Measurements from ENCODE around the gene KIF1A. TPM values are rescaled to one million over a fixed set of nuclear protein-coding genes. Genes with fewer than 3 reads are reported as not detected.

KIF1A gene
- total RNA-seq, 1 donor from 2014 or later = 52.2 TPM

GRCh38 chr2:240719676-240720545 lies 100.1 kb downstream of the KIF1A start:
- Mint-ChIP-seq H3K4me3 (ENCODE audit: unreplicated experiment) (no peak overlapping the region), H3K27me3 (ENCODE audit: unreplicated experiment) (peaks cover 6% of the 10 kb centered on the region), H3K36me3 (ENCODE audit: low read depth, unreplicated experiment) (no peaks in the 10 kb centered on the region), H3K9me3 (ENCODE audit: unreplicated experiment) (no peaks in the 10 kb centered on the region), H3K4me1 (ENCODE audit: unreplicated experiment) (no peaks in the 10 kb centered on the region), H3K27ac (ENCODE audit: unreplicated experiment) (no peak overlapping the region)
- no peak for TF ChIP-seq CTCF (IDR thresholded peaks at IDR 0.05; ENCODE audit: unreplicated experiment)
- DNase-seq (ENCODE audit: low spot score) = no peak

DNA sequence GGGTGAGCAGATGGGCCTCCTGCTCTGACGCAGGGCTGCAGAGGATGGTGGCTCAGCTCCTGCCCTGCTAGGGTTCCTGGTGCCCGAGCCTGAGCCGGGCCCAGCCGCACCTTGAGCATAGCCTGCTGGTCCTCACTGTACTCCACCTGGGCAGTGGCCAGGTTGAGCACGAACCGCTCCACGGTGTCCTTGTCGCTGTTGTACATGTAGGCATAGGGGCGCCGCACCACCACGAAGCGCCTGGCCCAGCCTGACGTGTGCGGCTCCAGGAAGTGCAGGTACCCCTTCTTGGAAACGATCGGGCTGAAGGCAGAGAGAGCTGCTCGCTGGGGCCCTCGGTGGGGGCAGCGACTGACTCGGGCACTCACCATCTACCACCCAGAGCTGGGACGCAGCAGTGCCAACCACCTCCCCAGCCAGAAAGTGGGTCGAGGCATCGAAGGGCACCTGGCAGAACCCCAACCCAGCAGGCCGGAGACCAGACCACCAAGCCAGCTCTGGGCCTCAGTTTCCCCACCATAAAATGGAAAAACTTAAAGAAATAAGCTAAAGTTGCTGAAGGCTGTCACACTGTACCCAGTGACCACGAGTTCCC lies 101.0 kb downstream of the KIF1A start:
- no peak for TF ChIP-seq CTCF (IDR thresholded peaks at IDR 0.05; ENCODE audit: unreplicated experiment)
- no peak for DNase-seq (ENCODE audit: low spot score)
- H3K4me3 Mint-ChIP-seq (ENCODE audit: unreplicated experiment) = no peak overlapping the region
- no peaks in the 10 kb centered on the region for H3K36me3 Mint-ChIP-seq (ENCODE audit: low read depth, unreplicated experiment)
- no peaks in the 10 kb centered on the region for H3K4me1 Mint-ChIP-seq (ENCODE audit: unreplicated experiment)
- H3K27ac Mint-ChIP-seq (ENCODE audit: unreplicated experiment) = no peak overlapping the region
- peaks cover 6% of the 10 kb centered on the region for H3K27me3 Mint-ChIP-seq (ENCODE audit: unreplicated experiment)
- H3K9me3 Mint-ChIP-seq (ENCODE audit: unreplicated experiment) = no peaks in the 10 kb centered on the region

- no peak for TF ChIP-seq CTCF (IDR thresholded peaks at IDR 0.05; ENCODE audit: unreplicated experiment)
- Mint-ChIP-seq H3K36me3 (ENCODE audit: low read depth, unreplicated experiment) (no peaks in the 10 kb centered on the region), H3K27ac (ENCODE audit: unreplicated experiment) (no peak overlapping the region), H3K27me3 (ENCODE audit: unreplicated experiment) (peaks cover 7% of the 10 kb centered on the region), H3K9me3 (ENCODE audit: unreplicated experiment) (no peaks in the 10 kb centered on the region), H3K4me1 (ENCODE audit: unreplicated experiment) (no peaks in the 10 kb centered on the region), H3K4me3 (ENCODE audit: unreplicated experiment) (no peak overlapping the region)
- DNase-seq (ENCODE audit: low spot score) = no peak
Measured at GRCh38 chr2:240717681-240718581, 102.1 kb downstream of the KIF1A start.

DNA sequence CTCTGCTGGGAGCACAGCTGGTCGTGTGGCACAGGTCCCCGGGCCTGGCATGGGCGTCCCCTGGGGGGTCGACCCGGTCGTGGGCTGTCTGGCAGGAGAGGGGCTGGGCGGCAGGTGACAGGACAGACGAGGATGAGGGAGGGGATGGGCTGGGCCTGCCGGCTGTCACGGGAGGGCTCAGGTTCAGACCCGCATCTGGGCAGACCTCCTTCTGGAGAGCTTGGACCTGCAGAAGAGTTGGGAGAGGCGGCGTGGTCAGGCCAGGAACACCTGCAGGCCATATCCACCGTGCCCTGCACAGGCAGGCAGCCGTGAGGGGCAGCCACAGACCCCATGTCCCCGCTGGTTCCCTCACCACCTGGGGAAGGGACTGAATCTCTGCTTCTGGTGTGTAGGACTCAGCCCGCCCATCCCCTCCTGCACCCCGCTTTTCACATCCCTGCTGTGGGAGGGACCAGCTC lies 102.8 kb downstream of the KIF1A start:
- Mint-ChIP-seq H3K4me3 (ENCODE audit: unreplicated experiment) (no peak overlapping the region), H3K36me3 (ENCODE audit: low read depth, unreplicated experiment) (no peaks in the 10 kb centered on the region), H3K27me3 (ENCODE audit: unreplicated experiment) (peaks cover 7% of the 10 kb centered on the region), H3K4me1 (ENCODE audit: unreplicated experiment) (no peaks in the 10 kb centered on the region), H3K27ac (ENCODE audit: unreplicated experiment) (no peak overlapping the region), H3K9me3 (ENCODE audit: unreplicated experiment) (no peaks in the 10 kb centered on the region)
- no peak for DNase-seq (ENCODE audit: low spot score)
- TF ChIP-seq CTCF (IDR thresholded peaks at IDR 0.05; ENCODE audit: unreplicated experiment) = no peak

All from endothelial cell (in vitro differentiated cells).